DMS153 (cell line): Measurements from ENCODE around the gene HOXA13.
A peak's percentile ranks its signal among the peaks of the same experiment; 100 is the strongest.

Experiments
- DNase-seq: peaks from one replicate; lab custom pipeline; 2025; lab: John Stamatoyannopoulos, UW

Gene HOXA13

GRCh38 chr7:27148031-27148755, 51.7 kb downstream of the HOXA13 start:
- DNase-seq, result peak; percentile 58

GRCh38 chr7:27147199-27148030, 52.5 kb downstream of the HOXA13 start, which contains the start of gene HOXA6:
HOXA6 (minus strand) TSS chr7:27147774; CDS start chr7:27147749, 25 bp downstream.
- DNase-seq, result peak; percentile 69

- DNase-seq, result no peak
These were observed 53.2 kb downstream of the HOXA13 start for GRCh38 chr7:27146491-27147198.

DNA sequence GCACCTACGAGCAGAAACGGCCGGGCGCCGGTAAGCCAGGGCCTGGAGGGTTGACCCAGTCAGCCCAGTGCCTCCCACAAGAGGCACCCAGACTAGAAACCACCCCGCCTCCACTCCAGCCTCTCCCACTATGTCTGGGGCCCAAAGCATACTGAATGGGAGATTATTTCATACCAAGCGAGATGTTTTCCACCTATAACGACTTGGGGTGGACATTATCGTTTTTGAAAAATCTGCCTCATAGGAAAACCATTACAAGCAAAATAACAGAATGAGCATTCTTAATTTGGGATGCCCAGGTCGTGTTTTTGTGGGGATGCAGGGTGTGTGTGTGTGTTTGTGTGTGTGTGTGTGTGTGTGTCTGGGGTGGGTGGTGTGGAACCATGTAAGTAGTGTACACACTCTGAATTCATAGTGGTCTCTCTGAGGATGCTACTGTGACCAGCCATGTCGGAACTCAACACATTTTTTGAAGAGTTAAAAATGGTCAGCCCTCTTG, 53.9 kb downstream of the HOXA13 start:
- DNase-seq, result no peak

DNA sequence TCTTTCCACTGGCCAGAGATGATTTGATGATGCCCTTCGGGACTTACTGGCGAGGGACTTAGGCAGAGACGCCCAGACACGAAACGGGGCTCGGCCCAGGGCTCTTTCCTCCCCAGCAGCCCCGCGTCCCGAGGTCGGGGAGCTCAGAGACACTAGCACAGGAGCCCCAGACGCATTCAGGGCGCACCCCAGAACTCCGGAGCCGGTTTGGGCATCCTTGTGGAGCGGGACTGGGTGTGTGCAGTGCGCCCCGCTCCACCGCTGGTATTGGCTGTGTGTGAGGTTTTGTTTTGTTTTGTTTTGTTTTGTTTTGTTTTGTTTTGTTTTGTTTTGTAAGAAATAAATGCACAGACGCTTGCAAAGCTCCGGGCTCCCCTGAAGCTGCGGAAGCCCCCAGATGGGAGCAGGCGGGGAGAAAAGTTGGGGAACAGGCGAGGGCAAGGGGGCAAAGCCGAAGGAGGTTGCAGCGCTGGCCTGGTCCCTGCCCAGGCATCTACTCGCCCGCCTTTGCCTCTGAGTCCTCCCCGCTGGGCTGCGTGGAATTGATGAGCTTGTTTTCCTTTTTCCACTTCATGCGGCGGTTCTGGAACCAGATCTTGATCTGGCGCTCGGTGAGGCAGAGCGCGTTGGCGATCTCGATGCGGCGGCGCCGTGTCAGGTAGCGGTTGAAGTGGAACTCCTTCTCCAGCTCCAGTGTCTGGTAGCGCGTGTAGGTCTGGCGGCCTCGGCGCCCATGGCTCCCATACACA, 54.6 kb downstream of the HOXA13 start:
- no peak for DNase-seq

DNA sequence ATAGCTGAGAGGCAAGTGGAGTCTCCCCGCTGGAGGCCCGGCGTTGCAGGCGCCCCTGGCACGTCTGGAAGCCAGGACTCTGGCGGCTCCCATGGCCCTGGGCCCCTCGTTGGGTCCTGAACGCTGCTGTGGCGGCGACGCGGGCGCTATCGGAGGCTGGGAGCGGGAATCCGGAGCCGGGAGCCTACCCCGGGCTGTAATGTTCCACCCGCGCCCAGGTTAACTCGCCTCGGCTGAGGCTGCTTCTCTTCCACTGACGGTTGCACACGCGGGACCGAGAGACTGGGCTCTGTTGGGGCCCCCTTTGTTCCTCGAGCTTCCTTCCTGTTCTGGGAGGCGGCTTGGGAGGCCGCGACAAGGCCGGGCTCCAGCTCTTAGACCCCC, 55.1 kb downstream of the HOXA13 start:
- no peak for DNase-seq
